ENCODE data around the gene DPH3. TPM values are rescaled to one million over a fixed set of nuclear protein-coding genes. Genes with fewer than 3 reads are reported as not detected.

Gene DPH3
- total and polyA plus RNA-seq, 9 of the 15 experiments (the other 6 are each of a cell fraction or from before 2014, with no cell fraction given): 15.9 to 131 (median 38.7) TPM

DNA sequence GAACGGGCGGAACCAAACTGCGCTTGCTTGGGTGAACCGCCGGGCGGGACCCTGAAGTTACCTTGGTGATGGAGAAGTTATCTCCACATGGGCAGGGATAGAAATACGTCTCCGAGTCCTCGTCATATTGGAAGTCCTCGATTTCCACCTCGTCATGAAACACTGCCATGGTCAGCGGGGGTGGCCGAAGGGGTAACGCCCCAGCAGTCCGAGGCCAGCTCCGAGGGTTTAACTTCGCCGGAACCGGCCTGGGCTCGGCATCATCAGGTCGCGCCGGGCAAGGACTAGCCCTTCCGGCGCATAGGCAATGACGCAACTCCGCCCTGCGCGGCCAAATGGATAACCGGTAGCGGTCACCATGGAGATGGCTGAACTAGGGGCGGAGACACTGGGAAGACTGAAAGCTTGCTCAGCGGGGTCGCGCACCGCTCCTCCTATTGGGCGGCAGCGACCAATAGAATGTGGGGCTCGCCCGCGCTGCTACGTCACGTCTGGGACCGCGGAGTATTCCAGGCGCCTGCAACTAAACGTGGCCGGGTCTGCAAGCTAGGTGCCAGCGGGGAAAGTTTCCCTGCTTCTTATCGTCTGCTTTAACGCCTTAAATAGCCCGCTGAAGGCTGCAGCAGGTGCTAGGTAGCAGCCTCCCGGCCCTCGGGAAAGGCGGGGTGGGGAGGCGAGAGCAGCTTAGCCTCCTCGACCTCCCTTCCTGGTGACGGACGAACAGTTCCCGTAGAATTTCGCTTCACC, at the start of gene DPH3, which contains the start of gene OXNAD1 (continued):
- TF ChIP-seq, protein P1, sequence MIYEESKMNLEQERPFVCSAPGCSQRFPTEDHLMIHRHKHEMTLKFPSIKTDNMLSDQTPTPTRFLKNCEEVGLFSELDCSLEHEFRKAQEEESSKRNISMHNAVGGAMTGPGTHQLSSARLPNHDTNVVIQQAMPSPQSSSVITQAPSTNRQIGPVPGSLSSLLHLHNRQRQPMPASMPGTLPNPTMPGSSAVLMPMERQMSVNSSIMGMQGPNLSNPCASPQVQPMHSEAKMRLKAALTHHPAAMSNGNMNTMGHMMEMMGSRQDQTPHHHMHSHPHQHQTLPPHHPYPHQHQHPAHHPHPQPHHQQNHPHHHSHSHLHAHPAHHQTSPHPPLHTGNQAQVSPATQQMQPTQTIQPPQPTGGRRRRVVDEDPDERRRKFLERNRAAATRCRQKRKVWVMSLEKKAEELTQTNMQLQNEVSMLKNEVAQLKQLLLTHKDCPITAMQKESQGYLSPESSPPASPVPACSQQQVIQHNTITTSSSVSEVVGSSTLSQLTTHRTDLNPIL (CRISPR knock-in tag; IDR thresholded peaks at IDR 0.05): no peak
- TF ChIP-seq, protein P2, sequence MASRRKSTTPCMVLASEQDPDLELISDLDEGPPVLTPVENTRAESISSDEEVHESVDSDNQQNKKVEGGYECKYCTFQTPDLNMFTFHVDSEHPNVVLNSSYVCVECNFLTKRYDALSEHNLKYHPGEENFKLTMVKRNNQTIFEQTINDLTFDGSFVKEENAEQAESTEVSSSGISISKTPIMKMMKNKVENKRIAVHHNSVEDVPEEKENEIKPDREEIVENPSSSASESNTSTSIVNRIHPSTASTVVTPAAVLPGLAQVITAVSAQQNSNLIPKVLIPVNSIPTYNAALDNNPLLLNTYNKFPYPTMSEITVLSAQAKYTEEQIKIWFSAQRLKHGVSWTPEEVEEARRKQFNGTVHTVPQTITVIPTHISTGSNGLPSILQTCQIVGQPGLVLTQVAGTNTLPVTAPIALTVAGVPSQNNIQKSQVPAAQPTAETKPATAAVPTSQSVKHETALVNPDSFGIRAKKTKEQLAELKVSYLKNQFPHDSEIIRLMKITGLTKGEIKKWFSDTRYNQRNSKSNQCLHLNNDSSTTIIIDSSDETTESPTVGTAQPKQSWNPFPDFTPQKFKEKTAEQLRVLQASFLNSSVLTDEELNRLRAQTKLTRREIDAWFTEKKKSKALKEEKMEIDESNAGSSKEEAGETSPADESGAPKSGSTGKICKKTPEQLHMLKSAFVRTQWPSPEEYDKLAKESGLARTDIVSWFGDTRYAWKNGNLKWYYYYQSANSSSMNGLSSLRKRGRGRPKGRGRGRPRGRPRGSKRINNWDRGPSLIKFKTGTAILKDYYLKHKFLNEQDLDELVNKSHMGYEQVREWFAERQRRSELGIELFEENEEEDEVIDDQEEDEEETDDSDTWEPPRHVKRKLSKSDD (conservative IDR thresholded peaks at IDR 0.05; ENCODE audit: low read length): peak; percentile 63; the same call in 1 of the 2 replicates
- no peak for TF ChIP-seq MAFG (tag; conservative IDR thresholded peaks at IDR 0.05)
- TF ChIP-seq SMAD1 (IDR thresholded peaks at IDR 0.05; ENCODE audit: low read depth, low read length, partially characterized antibody): no peak
- no peak for TF ChIP-seq ZNF12 (CRISPR knock-in tag; IDR thresholded peaks at IDR 0.05)
- TF ChIP-seq, protein P3, sequence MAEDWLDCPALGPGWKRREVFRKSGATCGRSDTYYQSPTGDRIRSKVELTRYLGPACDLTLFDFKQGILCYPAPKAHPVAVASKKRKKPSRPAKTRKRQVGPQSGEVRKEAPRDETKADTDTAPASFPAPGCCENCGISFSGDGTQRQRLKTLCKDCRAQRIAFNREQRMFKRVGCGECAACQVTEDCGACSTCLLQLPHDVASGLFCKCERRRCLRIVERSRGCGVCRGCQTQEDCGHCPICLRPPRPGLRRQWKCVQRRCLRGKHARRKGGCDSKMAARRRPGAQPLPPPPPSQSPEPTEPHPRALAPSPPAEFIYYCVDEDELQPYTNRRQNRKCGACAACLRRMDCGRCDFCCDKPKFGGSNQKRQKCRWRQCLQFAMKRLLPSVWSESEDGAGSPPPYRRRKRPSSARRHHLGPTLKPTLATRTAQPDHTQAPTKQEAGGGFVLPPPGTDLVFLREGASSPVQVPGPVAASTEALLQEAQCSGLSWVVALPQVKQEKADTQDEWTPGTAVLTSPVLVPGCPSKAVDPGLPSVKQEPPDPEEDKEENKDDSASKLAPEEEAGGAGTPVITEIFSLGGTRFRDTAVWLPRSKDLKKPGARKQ (CRISPR knock-in tag; IDR thresholded peaks at IDR 0.05): no peak
- TF ChIP-seq, protein P4, sequence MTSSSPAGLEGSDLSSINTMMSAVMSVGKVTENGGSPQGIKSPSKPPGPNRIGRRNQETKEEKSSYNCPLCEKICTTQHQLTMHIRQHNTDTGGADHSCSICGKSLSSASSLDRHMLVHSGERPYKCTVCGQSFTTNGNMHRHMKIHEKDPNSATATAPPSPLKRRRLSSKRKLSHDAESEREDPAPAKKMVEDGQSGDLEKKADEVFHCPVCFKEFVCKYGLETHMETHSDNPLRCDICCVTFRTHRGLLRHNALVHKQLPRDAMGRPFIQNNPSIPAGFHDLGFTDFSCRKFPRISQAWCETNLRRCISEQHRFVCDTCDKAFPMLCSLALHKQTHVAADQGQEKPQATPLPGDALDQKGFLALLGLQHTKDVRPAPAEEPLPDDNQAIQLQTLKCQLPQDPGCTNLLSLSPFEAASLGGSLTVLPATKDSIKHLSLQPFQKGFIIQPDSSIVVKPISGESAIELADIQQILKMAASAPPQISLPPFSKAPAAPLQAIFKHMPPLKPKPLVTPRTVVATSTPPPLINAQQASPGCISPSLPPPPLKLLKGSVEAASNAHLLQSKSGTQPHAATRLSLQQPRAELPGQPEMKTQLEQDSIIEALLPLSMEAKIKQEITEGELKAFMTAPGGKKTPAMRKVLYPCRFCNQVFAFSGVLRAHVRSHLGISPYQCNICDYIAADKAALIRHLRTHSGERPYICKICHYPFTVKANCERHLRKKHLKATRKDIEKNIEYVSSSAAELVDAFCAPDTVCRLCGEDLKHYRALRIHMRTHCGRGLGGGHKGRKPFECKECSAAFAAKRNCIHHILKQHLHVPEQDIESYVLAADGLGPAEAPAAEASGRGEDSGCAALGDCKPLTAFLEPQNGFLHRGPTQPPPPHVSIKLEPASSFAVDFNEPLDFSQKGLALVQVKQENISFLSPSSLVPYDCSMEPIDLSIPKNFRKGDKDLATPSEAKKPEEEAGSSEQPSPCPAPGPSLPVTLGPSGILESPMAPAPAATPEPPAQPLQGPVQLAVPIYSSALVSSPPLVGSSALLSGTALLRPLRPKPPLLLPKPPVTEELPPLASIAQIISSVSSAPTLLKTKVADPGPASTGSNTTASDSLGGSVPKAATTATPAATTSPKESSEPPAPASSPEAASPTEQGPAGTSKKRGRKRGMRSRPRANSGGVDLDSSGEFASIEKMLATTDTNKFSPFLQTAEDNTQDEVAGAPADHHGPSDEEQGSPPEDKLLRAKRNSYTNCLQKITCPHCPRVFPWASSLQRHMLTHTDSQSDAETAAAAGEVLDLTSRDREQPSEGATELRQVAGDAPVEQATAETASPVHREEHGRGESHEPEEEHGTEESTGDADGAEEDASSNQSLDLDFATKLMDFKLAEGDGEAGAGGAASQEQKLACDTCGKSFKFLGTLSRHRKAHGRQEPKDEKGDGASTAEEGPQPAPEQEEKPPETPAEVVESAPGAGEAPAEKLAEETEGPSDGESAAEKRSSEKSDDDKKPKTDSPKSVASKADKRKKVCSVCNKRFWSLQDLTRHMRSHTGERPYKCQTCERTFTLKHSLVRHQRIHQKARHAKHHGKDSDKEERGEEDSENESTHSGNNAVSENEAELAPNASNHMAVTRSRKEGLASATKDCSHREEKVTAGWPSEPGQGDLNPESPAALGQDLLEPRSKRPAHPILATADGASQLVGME (CRISPR knock-in tag; IDR thresholded peaks at IDR 0.05): peak; percentile 88
- TF ChIP-seq, protein P5, sequence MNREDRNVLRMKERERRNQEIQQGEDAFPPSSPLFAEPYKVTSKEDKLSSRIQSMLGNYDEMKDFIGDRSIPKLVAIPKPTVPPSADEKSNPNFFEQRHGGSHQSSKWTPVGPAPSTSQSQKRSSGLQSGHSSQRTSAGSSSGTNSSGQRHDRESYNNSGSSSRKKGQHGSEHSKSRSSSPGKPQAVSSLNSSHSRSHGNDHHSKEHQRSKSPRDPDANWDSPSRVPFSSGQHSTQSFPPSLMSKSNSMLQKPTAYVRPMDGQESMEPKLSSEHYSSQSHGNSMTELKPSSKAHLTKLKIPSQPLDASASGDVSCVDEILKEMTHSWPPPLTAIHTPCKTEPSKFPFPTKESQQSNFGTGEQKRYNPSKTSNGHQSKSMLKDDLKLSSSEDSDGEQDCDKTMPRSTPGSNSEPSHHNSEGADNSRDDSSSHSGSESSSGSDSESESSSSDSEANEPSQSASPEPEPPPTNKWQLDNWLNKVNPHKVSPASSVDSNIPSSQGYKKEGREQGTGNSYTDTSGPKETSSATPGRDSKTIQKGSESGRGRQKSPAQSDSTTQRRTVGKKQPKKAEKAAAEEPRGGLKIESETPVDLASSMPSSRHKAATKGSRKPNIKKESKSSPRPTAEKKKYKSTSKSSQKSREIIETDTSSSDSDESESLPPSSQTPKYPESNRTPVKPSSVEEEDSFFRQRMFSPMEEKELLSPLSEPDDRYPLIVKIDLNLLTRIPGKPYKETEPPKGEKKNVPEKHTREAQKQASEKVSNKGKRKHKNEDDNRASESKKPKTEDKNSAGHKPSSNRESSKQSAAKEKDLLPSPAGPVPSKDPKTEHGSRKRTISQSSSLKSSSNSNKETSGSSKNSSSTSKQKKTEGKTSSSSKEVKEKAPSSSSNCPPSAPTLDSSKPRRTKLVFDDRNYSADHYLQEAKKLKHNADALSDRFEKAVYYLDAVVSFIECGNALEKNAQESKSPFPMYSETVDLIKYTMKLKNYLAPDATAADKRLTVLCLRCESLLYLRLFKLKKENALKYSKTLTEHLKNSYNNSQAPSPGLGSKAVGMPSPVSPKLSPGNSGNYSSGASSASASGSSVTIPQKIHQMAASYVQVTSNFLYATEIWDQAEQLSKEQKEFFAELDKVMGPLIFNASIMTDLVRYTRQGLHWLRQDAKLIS (CRISPR knock-in tag; IDR thresholded peaks at IDR 0.05): no peak; the same call in none of the 2 replicates
- no peak for TF ChIP-seq SMC3 (conservative IDR thresholded peaks at IDR 0.05; ENCODE audit: insufficient read depth, low read depth, low read length)
- TF ChIP-seq EP300 (IDR thresholded peaks at IDR 0.05; ENCODE audit: low read length): peak; percentile 53; the same call in 1 of the 2 replicates

Data from K562 (cell line).